Calu3 (cell line): Measurements from ENCODE around the gene SLC44A5. TPM values are rescaled to one million over a fixed set of nuclear protein-coding genes. Genes with fewer than 3 reads are reported as not detected.

ENCODE experiments used
- BruUV-seq: library from RNA; stranded (reverse); fragments of 400-500 nt; replicated peaks from 2 replicates; lab custom pipeline; 2021; lab: Mats Ljungman, UMichigan
- CTCF ChIA-PET: fragments of 300-600 bp; sonication (Branson Sonifier 250); formaldehyde crosslinking; loops from one replicate; lab custom pipeline; 2022; ENCODE audit warnings: antibody characterized with exemption; lab: Charles Lee
- DNase-seq: peaks from one replicate; pipeline ENCODE4 v3.0.0; 2022
- H3K27ac Mint-ChIP-seq: one replicate; pipeline ENCODE4 v1.8.0; 2022; ENCODE audit warnings: mixed read lengths; ENCODE audit not compliant: unreplicated experiment
- H3K27me3 Mint-ChIP-seq: one replicate; pipeline ENCODE4 v1.8.0; 2022; ENCODE audit warnings: mixed read lengths; ENCODE audit not compliant: unreplicated experiment
- H3K36me3 Mint-ChIP-seq: one replicate; pipeline ENCODE4 v1.8.0; 2022; ENCODE audit warnings: mild to moderate bottlenecking, moderate library complexity, mixed read lengths; ENCODE audit not compliant: insufficient read depth, unreplicated experiment
- H3K4me1 Mint-ChIP-seq: one replicate; pipeline ENCODE4 v1.8.0; 2022; ENCODE audit warnings: mild to moderate bottlenecking, low read depth, mixed read lengths; ENCODE audit not compliant: unreplicated experiment
- H3K4me3 Mint-ChIP-seq: one replicate; pipeline ENCODE4 v1.8.0; 2022; ENCODE audit warnings: mild to moderate bottlenecking, low read depth, moderate library complexity, mixed read lengths; ENCODE audit not compliant: unreplicated experiment
- H3K9me3 Mint-ChIP-seq: one replicate; pipeline ENCODE4 v1.8.0; 2022; ENCODE audit warnings: low read depth, mixed read lengths; ENCODE audit not compliant: unreplicated experiment
- CTCF ChIP-seq: fragments of 200-600 bp; IDR thresholded peaks from one replicate; pipeline ENCODE4 v1.8.0; 2022; ENCODE audit warnings: antibody characterized with exemption; ENCODE audit not compliant: unreplicated experiment
- intact Hi-C: fragments of 100-400 bp; cut with micrococcal nuclease; formaldehyde crosslinking; loops from one replicate; pipeline ENCODE4 v1.10.0; 2022; ENCODE audit not compliant: unreplicated experiment
- total RNA-seq: library from RNA; stranded (reverse); gene quantifications from 2 replicates; pipeline ENCODE4 v1.2.3, GENCODE V29; 2022

Gene SLC44A5
- total RNA-seq, 1 experiment from 2014 or later = 5.8 TPM

GRCh38 chr1:75518686-75519085 lies 92.2 kb downstream of the SLC44A5 start:
- Mint-ChIP-seq H3K36me3 (no peaks in the 10 kb centered on the region), H3K9me3 (no peaks in the 10 kb centered on the region), H3K27ac (no peak overlapping the region), H3K27me3 (no peaks in the 10 kb centered on the region), H3K4me1 (no peaks in the 10 kb centered on the region), H3K4me3 (no peak overlapping the region)
- intact Hi-C loops = loop anchor here (2.0 kb wide), 1 partner anchor 14 kb away; no protein-coding TSS in a partner anchor
- CTCF ChIA-PET = no interaction called here
- no peak for TF ChIP-seq CTCF
- BruUV-seq = no TSS peak
- DNase-seq = no peak

- Mint-ChIP-seq H3K36me3 (no peaks in the 10 kb centered on the region), H3K27me3 (no peaks in the 10 kb centered on the region), H3K4me3 (no peak overlapping the region), H3K27ac (no peak overlapping the region), H3K9me3 (peaks cover 3% of the 10 kb centered on the region), H3K4me1 (no peaks in the 10 kb centered on the region)
- no peak for DNase-seq
- TF ChIP-seq CTCF = no peak
- intact Hi-C loops = no loop called here
- CTCF ChIA-PET = interaction anchor here (0.7 kb wide), 1 partner anchor 43 kb away, joined by 3 read pairs; no protein-coding TSS in a partner anchor
- BruUV-seq = no TSS peak
These were observed 96.6 kb downstream of the SLC44A5 start for GRCh38 chr1:75514270-75514669.

DNA sequence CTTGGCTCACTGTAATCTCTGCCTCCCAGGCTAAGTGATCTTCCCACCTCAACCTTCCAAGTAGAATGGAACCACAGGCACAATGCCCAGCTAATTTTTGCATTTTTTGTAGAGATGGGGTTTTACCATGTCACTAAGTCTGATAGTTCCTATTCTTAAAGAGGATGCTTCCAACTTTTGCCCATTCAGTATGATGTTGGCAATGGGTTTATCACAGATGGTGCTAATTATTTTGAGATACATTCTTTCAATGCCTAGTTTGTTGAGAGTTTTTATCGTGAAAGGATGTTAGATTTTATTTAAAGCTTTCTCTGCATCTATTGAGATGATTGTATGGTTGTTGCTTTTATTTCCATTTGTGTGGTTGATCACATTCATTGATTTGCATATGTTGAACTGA lies 103.9 kb downstream of the SLC44A5 start:
- Mint-ChIP-seq H3K4me1 (peaks cover 10% of the 10 kb centered on the region), H3K27me3 (no peaks in the 10 kb centered on the region), H3K36me3 (peaks cover 11% of the 10 kb centered on the region), H3K4me3 (no peak overlapping the region), H3K27ac (no peak overlapping the region), H3K9me3 (peaks cover 6% of the 10 kb centered on the region)
- intact Hi-C loops = no loop called here
- no TSS peak for BruUV-seq
- CTCF ChIA-PET = no interaction called here
- no peak for DNase-seq
- TF ChIP-seq CTCF = no peak

GRCh38 chr1:75503221-75503974 lies 107.5 kb downstream of the SLC44A5 start:
- H3K9me3 Mint-ChIP-seq = peaks cover 3% of the 10 kb centered on the region
- peak; percentile 3 for DNase-seq
- peak overlapping the region; percentile 31 for H3K4me3 Mint-ChIP-seq
- H3K4me1 Mint-ChIP-seq = peaks cover 10% of the 10 kb centered on the region
- CTCF ChIA-PET = no interaction called here
- intact Hi-C loops = loop anchor here (5.0 kb wide), 1 partner anchor 114 kb away; no protein-coding TSS in a partner anchor
- no peaks in the 10 kb centered on the region for H3K27me3 Mint-ChIP-seq
- BruUV-seq = no TSS peak
- H3K36me3 Mint-ChIP-seq = peaks cover 11% of the 10 kb centered on the region
- H3K27ac Mint-ChIP-seq = peak overlapping the region; percentile 89
- TF ChIP-seq CTCF = no peak
